NCI-H2227 treated with DMSO at 0.1 percent for 48 hours (cell line): ENCODE data around the gene PSMD2.
"Not testable (repeated sequence)": the region's sequence is repeated elsewhere in the genome, so short reads cannot be mapped to it uniquely, and the experiment has no call there.

ENCODE experiments used
- DNase-seq: peaks from one replicate; lab custom pipeline; 2025; lab: John Stamatoyannopoulos, UW

Gene PSMD2

DNA sequence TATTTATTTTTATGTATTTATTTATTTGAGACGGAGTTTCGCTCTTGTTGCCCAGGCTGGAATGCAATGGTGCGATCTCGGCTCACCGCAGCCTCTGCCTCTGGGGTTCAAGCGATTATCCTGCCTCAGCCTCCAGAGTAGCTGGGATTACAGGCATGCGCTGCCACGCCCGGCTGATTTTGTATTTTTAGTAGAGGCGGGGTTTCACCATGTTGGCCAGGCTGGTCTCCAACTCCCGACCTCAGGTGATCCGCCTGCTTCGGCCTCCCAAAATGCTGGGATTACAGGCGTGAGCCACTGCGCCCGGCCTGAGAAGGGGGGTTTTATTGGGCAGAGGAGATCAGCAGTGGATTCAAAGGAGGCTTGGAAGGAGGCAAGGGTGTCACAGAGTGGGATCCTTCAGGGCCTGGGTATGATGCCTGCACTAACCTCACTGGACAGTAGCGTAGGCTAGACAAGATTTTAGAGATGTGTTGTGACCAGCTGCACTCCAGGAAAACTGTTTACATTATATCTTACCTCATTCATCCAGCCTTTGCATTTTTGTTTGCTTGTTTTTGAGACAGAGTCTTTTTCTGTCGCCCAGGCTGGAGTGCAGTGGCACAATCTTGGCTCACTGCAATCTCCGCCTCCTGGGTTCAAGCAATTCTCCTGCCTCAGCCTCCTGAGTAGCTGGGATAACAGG lies 40.6 kb downstream of the PSMD2 start:
- not testable (repeated sequence) for DNase-seq

GRCh38 chr3:184341925-184342324 lies 42.9 kb downstream of the PSMD2 start:
- DNase-seq: no peak

DNA sequence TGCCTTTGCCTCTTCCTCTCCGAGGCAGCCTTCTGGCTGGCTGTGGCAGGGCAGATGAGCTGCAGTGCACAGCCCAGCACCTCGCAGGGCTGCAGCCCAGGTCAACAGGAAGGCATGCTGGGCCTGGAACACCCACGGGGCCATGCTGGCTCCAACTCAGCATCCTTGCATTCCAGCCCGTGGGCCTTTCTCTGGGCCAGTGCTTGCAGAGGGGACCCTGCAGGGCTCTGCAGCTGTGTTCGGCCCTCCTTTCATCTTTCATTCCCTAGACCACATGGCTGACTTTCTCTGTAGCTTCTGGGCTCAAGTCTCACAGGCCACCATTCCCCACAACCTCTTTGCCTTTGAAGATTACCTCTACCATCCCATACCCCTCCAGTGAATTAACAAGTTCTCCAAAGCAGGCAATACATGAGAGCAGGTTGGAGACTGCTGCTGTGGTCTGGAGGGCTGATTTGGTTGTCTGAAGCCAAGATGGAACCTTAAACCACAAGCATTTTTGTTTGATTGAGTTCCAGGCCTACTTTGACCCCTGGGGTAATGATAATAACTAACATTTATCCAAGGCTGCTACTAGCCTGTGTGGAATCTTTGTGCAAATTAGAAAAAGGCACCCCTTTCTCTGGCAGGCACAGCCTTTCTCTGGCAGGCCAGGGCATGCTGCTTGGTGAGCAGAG lies 44.3 kb downstream of the PSMD2 start:
- no peak for DNase-seq

DNA sequence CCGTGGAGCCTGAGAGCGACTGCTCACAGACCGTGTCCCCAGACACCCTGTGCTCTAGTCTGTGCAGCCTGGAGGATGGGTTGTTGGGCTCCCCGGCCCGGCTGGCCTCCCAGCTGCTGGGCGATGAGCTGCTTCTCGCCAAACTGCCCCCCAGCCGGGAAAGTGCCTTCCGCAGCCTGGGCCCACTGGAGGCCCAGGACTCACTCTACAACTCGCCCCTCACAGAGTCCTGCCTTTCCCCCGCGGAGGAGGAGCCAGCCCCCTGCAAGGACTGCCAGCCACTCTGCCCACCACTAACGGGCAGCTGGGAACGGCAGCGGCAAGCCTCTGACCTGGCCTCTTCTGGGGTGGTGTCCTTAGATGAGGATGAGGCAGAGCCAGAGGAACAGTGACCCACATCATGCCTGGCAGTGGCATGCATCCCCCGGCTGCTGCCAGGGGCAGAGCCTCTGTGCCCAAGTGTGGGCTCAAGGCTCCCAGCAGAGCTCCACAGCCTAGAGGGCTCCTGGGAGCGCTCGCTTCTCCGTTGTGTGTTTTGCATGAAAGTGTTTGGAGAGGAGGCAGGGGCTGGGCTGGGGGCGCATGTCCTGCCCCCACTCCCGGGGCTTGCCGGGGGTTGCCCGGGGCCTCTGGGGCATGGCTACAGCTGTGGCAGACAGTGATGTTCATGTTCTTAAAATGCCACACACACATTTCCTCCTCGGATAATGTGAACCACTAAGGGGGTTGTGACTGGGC lies 45.7 kb downstream of the PSMD2 start:
- DNase-seq: no peak

DNA sequence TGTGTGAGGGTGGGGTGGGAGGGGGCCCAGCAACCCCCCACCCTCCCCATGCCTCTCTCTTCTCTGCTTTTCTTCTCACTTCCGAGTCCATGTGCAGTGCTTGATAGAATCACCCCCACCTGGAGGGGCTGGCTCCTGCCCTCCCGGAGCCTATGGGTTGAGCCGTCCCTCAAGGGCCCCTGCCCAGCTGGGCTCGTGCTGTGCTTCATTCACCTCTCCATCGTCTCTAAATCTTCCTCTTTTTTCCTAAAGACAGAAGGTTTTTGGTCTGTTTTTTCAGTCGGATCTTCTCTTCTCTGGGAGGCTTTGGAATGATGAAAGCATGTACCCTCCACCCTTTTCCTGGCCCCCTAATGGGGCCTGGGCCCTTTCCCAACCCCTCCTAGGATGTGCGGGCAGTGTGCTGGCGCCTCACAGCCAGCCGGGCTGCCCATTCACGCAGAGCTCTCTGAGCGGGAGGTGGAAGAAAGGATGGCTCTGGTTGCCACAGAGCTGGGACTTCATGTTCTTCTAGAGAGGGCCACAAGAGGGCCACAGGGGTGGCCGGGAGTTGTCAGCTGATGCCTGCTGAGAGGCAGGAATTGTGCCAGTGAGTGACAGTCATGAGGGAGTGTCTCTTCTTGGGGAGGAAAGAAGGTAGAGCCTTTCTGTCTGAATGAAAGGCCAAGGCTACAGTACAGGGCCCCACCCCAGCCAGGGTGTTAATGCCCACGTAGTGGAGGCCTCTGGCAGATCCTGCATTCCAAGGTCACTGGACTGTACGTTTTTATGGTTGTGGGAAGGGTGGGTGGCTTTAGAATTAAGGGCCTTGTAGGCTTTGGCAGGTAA lies 46.5 kb downstream of the PSMD2 start:
- DNase-seq: peak; percentile 72

DNA sequence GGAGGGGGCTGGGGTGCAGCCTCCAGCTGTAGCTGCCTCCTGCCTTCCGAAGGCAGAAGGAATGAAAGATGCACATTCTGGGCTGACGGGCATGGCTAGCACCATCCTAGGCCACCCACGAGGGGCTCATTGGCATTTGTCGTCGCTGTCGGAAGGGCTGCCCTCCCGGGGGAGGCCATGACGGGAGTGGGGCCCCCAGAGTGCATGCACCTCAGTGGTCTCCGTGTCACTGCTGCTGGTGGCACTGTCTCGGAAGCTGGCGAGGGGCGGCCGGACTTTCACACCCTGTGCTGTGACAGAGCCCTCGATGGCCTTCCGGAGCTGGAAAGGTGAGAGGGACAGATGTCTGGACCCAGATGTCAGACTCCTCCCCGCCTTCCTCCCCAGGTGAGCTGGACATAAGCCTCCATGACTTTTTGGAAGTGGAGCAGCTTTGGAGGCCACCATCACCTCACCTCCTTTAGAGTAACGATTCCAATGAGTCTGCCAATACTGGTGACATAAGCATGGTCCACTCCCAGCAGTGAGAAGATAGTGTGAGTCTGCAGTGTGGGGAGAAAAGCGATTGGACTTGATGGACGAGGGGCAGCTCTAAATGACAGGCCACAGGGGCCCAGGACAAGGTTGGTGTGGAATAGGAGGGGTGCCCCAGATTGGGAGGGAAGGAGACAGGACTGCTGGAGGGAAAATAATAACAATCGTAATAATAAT lies 47.6 kb downstream of the PSMD2 start:
- DNase-seq: no peak

- no peak for DNase-seq
These were observed 48.4 kb downstream of the PSMD2 start for GRCh38 chr3:184347321-184348056.

- no peak for DNase-seq
These were observed 49.0 kb downstream of the PSMD2 start for GRCh38 chr3:184348057-184348382.

GRCh38 chr3:184349563-184350470 lies 50.8 kb downstream of the PSMD2 start:
- DNase-seq: no peak

DNA sequence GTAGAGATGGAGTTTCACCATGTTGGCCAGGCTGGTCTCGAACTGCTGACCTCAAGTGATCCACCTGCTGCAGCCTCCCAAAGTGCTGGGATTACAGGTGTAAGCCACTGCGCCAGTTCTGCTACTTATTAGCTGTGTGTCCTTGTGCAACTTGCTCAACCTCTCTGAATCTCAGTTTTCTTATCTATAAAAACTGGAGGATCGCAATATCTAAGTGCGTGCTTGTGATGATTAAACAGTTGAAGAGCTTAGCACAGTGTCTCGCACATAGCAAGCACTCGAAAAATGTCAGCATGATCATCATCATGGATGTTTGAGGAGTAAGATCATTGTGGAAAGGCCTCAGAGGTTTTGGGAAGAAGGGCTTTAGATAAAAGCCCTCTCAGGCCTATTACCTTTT lies 51.6 kb downstream of the PSMD2 start:
- DNase-seq: no peak

DNA sequence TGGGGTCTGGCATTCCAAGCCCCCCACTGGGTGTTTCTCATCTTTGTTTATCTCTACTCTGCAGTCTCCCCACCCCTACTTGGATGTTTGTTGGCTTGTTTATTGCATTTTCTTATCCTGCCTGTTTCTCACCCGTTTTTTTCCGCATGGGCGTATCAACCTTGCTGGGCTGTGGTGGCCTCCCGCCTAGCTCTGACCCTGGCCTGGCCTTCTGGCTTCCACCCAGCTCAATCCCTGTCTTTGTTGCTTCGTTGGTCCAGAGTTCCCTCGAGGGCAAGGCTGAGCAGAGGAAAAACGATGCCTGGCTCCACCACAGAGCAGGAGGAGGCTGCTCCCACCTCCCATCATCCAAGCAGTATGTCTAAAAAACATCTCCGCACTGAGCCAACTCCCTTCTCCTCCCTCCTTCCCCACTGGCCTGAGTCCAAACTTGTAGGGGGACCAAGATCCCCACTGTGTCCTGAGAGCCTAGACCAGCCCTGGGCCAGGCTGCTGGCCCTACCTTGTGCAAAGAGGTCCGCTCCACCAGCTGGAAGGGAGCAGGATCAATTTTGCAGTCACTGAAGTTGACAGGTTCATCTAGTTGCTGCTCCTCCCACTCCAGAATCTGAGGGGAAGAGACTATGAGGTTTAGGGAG lies 52.6 kb downstream of the PSMD2 start:
- DNase-seq: no peak

DNA sequence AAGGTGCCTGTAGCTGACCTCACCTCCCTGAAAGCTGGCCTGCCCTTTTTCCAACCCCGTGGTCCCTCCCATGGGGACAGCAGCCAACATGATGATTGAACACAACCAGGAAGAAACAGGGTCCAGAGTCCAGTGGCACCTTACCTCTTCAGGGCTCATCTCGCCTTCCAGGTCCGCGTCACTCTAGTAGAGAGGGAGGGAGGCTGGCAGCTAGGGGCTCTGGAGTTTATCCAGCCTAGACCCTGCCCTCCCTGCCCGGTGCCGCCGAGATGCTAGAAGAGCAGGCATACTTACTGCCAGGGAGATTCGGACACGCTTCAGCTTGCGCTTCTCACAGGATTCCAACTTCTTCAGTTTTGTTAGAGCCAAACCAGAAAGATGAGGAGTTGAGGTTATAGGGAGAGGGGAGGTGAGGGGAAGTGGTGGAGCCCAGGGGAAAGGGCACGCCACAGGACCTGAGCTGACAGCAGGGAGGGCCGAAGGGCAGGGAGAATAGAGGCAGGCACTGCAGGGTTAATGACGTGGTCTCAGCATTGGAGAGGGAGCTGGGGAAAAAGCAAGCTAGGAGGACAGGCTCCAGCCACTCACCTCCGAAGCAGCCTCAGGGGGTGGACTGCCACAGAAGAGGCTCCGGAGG lies 53.2 kb downstream of the PSMD2 start:
- DNase-seq: no peak

- no peak for DNase-seq
These were observed 54.0 kb downstream of the PSMD2 start for GRCh38 chr3:184352897-184353545.

DNA sequence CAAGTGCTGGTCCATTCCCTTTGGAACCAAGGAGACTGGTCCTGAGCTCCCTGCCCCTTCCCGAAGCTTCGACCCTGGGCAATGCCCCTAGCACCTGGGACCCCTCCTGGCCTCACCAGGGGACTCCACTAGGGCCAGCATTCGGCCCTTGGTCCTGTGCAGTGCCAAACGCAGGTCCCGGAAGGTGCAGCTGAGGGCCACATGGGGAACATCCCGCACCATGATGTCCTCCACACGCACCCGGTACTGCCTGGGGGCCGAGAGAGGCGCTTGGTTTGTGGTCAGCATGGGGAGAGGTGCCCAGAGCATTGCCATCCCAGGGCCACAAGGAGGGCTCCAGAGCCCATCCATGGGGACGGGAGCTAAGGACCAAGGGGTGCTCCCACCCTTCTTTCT lies 54.5 kb downstream of the PSMD2 start:
- DNase-seq: no peak

DNA sequence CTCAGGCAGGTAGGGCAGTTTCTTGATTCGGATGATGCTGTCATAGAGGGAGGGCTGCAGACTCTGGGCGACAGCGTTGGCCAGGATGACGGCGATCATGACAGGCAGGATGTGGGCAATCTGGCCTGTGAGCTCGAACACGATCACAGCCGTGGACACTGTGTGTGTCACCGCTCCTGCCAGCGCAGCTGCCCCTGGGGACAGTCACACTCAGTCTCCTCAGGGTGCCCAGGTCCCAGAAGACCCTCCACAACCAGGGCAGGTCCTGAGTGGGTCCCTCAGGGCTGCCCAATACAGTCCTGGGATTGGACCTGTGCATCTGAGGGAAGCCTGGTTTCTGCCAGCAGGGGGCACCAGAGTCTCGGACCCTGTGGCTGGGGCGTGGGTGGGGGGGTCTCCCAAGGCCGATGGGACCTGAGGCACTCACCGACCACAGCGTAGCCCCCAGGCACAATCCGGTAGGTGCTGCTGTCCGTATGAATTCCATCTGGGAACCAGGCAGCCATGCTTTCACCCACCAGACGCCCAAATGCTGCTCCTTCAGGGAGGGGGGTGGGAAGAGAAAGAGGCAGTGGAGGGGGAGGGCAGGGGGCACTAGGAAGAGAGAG lies 55.2 kb downstream of the PSMD2 start:
- no peak for DNase-seq

DNA sequence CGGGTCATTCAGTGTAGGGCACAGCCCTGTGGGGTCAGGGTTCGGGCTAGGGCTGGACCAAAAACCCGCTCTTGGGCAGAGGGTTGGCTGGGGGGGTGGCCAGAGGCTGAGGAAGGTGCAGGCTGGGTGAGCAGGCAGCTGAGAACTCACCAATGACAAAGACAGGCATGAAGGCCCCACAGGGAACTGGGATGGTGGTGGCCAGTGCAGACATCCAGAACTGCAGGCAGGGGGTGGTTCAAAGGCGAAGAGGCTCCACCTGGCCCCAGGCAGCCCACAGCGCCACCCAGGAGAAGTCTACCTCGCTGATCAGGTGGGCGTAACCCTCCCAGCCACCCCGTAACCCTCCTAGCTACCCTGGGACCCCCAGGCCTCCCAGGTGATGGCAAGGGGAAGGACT lies 55.7 kb downstream of the PSMD2 start:
- no peak for DNase-seq

- no peak for DNase-seq
These were observed 56.4 kb downstream of the PSMD2 start for GRCh38 chr3:184355261-184356040.
